Glomerular endothelial cell (primary cell): Measurements from ENCODE around the gene HOXB4. TPM values are rescaled to one million over a fixed set of nuclear protein-coding genes. Genes with fewer than 3 reads are reported as not detected.

ENCODE experiments used
- DNase-seq: peaks from one replicate; pipeline ENCODE4 v3.0.0-alpha.2; 2011; ENCODE audit warnings: low read depth, low spot score; ENCODE audit errors: extremely low read depth
- total RNA-seq: library from RNA; depleted of rRNA; stranded (reverse); fragments of >200 nt; gene quantifications from 2 replicates; pipeline ENCODE4 v1.2.3, GENCODE V29; 2015

The HOXB4 gene
- total RNA-seq, 1 donor from 2014 or later: 10.3 TPM

GRCh38 chr17:48575066-48575582, 3.0 kb downstream of the HOXB4 start:
- DNase-seq: no peak

- DNase-seq: no peak
Measured at GRCh38 chr17:48574505-48575065, 3.6 kb downstream of the HOXB4 start.

DNA sequence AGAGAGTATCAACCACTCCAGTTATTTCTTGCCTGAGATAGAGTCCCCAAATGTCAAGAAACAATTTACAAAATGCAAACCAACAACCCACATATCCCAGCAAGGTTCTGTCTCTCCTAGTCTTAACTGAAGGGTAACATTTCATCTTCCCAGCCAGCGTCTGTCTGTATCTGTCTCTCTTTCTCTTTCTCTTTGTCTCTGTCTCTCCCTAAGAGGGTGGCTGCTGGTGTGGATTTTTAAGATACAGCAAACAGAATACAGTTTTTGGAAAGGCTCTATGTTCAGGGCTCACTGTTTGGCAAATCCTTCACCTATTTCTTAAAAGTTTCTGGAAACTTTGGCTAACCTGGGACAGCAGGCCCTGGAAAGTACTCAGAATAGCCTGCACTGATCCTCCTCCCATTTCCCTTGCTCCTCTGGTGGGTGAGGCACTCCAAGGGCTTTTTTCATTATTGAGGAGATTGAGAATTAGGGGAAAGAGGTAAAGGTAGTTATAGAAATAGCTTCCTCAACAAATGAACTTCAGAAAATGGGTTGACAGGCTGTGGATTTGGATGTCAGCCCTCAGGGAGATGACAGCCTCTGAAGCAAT, 6.2 kb downstream of the HOXB4 start:
- DNase-seq: no peak

- no peak for DNase-seq
Measured at GRCh38 chr17:48571024-48571818, 6.9 kb downstream of the HOXB4 start.

- DNase-seq: no peak
Measured at GRCh38 chr17:48570325-48571023, 7.7 kb downstream of the HOXB4 start.

DNA sequence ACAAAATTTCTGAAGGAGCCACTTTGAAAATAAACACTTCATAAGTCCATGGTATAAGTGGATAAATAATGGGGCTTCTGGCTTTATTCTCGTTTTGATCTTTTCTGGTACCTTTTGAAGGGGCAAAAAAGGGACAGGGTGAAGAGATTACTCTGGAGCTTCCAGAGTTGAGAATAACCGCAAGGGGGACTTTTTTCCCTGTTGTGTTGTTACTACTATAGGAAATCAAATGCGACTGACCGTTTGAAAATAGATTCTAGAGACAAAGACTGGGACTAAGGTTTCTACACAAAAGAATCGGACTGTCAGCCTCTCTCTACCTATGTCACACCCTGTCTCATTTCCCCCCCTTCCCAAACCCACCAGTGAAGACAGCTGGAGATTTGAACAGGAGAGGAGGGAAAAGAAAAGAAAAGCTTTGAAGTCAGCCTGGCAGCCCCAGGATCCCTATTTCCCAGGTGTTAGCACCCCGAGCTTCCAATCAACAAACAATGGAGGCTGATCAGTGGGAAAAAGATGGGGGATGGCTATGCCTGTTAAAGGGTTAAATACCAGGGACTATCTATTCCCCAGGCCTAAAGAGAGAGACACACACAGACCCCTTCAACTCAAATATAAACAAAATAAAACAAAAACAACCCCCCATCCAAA, 8.4 kb downstream of the HOXB4 start:
- no peak for DNase-seq

GRCh38 chr17:48569240-48569582, 8.9 kb downstream of the HOXB4 start:
- no peak for DNase-seq

DNA sequence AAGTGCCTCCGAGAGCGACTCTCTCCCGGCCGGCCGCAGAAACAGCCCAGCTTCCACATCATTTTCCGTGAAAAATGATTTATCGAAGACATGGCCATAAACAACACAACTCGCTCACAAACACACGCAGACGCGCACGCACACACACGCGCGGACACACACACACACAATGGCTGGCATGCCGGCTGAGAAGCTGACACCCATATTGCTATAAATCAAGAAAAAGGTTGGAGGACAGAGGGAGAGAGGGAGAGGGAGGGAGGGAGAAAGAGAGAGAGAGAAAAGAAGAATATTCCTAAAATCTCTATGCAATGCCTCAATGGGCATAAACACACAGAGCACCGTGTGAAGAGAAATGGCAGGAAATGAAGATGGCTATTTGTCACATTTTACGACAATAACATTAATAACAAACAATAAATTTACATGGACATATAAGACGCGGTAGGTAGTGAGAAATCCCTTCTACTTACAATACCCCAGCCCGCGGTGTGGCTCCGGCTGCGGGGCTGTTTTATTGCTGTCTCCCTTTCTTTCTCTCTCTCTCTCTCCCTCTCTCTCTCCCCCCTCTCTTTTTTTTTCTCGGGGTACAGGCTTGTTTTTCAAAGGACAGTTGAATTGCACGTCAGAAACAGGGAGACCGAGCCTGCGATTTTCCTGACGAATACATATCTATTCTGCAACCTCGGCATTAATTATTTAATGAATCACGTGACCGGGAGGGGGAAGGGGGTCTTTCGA, 9.5 kb downstream of the HOXB4 start:
- no peak for DNase-seq

GRCh38 chr17:48567646-48568354, 10.3 kb downstream of the HOXB4 start:
- DNase-seq: no peak

DNA sequence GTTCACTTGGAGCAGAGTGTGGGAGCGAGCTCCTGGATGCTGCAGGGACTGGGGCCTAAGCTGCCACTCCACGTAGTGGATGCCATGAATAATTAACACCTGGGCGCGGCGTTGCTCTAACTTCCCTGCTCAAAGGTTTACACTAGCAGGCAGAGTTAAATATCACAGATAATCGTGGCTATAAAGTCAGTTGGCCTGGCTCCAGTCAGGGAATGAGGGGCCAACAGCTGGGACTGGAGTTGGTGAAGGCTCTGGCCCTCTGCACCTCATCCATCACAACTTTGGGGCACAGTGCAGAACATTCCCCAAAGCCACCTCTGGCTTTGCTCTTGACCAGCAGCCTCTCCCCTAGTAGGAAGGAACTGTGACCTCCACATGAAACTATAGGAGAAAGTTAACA, 10.9 kb downstream of the HOXB4 start:
- DNase-seq: no peak

DNA sequence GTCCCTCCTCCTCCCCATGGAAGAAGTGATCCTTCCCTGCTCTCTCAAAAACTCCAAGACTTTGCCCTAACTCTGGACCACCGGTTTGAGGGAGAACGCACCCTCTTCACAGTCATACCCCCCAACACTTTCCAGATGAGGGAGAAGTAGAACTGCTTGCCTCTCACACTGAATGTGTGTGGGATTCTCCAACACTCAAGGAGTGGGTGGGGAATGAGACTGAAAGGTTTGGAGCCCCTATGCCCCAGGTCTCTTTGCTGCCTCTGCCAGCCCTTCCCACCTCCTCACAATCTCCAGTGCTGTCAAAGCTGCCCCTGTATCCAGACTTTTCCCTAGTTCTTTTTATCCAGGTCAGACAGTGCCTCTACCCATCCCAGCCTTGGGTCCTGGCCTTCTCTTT, 11.4 kb downstream of the HOXB4 start:
- DNase-seq: no peak

DNA sequence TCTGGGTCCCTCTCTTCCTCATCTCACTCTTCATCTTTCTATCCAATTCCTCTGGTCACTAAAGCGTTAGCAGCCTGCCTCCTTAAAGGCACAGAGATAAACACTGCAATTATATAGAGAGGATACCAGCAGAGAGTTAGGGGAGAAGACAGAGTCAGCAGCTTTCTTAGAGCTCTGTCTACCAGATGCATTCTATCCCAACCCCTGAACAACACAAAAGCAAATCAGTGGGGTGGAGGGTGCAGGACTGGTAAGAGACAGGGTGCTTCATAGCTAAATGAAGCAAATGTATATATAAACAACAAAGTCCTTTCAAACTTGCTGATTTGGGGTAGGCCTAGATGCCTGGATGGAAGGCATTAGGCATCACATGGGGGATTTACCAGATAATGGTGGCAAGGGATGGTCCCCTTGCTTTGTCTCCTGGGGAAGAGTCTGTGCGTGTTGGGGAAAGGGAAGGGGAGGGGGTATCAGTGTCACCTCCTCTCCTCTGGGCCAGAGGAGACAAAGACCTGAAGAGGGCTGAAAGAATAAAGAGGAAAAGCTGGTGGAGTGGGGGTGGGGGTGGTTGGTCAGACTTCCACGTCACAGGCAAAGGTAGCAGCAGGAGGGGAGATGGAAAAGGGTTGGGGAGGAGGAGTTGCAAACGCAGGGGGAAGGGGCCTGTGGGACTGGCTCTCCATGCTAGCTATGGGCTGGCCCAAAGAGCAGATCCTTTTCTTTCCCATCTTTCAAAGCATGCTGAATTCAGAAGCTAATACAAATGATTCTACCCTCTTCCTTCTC, 12.0 kb downstream of the HOXB4 start:
- no peak for DNase-seq

DNA sequence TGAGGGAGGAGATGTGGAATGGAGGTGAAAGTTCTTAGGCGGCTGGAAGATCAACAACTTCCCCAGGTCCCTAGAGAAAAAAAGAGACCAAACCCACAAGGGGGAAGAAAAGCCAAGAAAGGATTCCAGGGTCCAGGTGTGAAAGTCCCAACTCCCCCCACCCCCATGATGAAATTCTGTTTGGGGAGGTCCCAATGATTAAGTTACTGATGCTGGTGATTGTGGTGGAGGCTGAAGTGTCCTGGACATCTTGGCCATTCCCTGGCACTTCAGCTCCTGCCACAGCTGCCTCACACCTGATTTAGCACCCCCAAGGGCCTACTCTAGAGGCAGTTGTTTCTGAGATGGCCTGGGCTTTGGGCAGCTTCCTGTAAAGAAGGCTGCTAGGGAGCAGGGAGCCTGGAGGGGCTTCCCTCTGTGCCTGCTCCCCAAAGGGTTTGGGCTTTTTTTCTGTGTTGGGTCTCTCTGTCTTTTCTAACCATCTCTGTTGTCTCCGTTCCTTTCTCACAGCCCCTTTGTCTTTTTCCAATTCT, 13.1 kb downstream of the HOXB4 start:
- DNase-seq: no peak

- no peak for DNase-seq
Measured at GRCh38 chr17:48564188-48565021, 13.7 kb downstream of the HOXB4 start.

- no peak for DNase-seq
Measured at GRCh38 chr17:48563867-48564187, 14.3 kb downstream of the HOXB4 start.

- no peak for DNase-seq
Measured at GRCh38 chr17:48563385-48563838, 14.7 kb downstream of the HOXB4 start.

GRCh38 chr17:48562934-48563333, 15.2 kb downstream of the HOXB4 start:
- DNase-seq: no peak
